Measurements from ENCODE around the gene PDE5A. TPM values are rescaled to one million over a fixed set of nuclear protein-coding genes. Genes with fewer than 3 reads are reported as not detected.

PDE5A gene
- total RNA-seq, 3 donors from 2014 or later: 7.5 to 49.8 (median 21.6) TPM

DNA sequence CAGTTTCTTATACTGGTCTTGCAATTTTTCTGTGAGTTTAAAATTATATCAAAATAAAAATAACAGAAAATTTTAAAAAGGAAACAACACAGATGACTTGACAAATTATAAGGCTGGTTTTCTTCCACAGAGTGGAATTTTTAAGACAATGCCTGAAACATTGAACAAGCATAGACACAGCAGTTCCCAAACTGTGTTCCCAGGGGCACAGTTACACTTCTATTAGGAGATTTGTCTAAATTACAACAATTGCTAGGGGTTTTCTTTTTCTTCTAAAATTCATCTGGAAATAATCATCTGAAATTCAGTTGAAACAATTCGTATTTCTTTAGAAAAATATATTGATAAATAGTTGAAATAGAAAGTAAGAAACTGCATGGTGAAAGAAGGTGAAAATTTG lies 26.2 kb downstream of the PDE5A start:
- Histone ChIP-seq H3K27me3 (no peaks in the 10 kb centered on the region), H3K36me3 (no peaks in the 10 kb centered on the region), H3K4me1 (no peaks in the 10 kb centered on the region), H3K9me3 (peaks cover 0 to 7% of the 10 kb centered on the region in 2 donors), H3K4me3 (no peak overlapping the region), H3K27ac (no peak overlapping the region)
- TF ChIP-seq POLR2AphosphoS5 (IDR thresholded peaks at IDR 0.05): no peak
- TF ChIP-seq, protein P1, sequence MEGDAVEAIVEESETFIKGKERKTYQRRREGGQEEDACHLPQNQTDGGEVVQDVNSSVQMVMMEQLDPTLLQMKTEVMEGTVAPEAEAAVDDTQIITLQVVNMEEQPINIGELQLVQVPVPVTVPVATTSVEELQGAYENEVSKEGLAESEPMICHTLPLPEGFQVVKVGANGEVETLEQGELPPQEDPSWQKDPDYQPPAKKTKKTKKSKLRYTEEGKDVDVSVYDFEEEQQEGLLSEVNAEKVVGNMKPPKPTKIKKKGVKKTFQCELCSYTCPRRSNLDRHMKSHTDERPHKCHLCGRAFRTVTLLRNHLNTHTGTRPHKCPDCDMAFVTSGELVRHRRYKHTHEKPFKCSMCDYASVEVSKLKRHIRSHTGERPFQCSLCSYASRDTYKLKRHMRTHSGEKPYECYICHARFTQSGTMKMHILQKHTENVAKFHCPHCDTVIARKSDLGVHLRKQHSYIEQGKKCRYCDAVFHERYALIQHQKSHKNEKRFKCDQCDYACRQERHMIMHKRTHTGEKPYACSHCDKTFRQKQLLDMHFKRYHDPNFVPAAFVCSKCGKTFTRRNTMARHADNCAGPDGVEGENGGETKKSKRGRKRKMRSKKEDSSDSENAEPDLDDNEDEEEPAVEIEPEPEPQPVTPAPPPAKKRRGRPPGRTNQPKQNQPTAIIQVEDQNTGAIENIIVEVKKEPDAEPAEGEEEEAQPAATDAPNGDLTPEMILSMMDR (IDR thresholded peaks at IDR 0.05): no peak
- no peak for TF ChIP-seq POLR2A (IDR thresholded peaks at IDR 0.05)
- intact Hi-C loops (cut with DNase I; ENCODE audit: low total_unique reads): no loop called here
- no peak for DNase-seq (ENCODE audit: low spot score in 2 of 2)

DNA sequence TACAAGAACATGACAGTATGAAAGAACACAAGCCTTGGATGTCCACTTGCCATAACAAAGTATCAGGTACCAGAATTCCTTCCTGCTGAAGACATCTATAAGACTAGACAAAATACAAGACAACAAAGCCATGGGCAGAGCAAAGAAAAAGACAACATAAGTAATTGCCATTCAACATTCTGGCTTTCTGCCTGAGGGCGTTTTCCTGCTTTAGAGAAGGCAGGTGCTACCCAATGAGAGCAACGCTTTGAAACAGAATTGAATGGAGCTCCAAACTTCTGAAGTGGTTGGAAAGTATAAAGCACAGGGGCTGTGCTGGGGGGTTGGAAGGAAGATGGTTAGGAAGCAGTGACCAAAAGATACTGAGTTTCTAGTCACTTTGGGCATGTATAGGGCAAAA lies 30.1 kb downstream of the PDE5A start:
- H3K27me3 ChIP-seq: no peaks in the 10 kb centered on the region
- H3K27ac ChIP-seq: no peak overlapping the region
- no peaks in the 10 kb centered on the region for H3K36me3 ChIP-seq
- no peaks in the 10 kb centered on the region for H3K4me1 ChIP-seq
- peaks cover 0 to 7% of the 10 kb centered on the region in 2 donors for H3K9me3 ChIP-seq
- DNase-seq (ENCODE audit: low spot score in 2 of 2): no peak
- intact Hi-C loops (cut with DNase I; ENCODE audit: low total_unique reads): no loop called here
- TF ChIP-seq, protein P1 (IDR thresholded peaks at IDR 0.05): no peak
- no peak for TF ChIP-seq POLR2A (IDR thresholded peaks at IDR 0.05)
- H3K4me3 ChIP-seq: no peak overlapping the region

DNA sequence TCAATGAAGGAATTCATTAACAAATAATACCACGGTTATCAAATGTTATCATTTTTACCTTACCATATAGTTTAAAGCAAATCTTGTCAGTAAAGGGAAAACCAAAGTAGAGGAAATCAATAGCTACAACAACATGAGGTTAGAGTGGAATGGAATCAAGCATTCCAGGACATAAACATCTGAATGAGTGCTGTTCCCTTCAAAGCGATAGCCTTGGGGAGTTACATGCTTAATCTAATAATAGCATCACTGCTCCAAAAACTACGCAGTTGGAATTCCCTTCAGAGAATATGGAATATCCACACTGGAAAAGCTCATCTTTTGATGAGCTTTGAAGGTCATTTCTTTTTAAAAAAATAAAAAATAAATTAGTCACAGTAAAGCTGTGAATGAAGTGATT lies 31.2 kb downstream of the PDE5A start:
- no peaks in the 10 kb centered on the region for H3K4me1 ChIP-seq
- DNase-seq (ENCODE audit: low spot score in 2 of 2): no peak
- no peaks in the 10 kb centered on the region for H3K27me3 ChIP-seq
- no peak for TF ChIP-seq POLR2A (IDR thresholded peaks at IDR 0.05)
- TF ChIP-seq POLR2AphosphoS5 (IDR thresholded peaks at IDR 0.05): no peak
- TF ChIP-seq, protein P1 (IDR thresholded peaks at IDR 0.05): no peak
- H3K27ac ChIP-seq: no peak overlapping the region
- H3K9me3 ChIP-seq: peaks cover 0 to 7% of the 10 kb centered on the region in 2 donors
- intact Hi-C loops (cut with DNase I; ENCODE audit: low total_unique reads): no loop called here
- no peaks in the 10 kb centered on the region for H3K36me3 ChIP-seq
- H3K4me3 ChIP-seq: no peak overlapping the region

DNA sequence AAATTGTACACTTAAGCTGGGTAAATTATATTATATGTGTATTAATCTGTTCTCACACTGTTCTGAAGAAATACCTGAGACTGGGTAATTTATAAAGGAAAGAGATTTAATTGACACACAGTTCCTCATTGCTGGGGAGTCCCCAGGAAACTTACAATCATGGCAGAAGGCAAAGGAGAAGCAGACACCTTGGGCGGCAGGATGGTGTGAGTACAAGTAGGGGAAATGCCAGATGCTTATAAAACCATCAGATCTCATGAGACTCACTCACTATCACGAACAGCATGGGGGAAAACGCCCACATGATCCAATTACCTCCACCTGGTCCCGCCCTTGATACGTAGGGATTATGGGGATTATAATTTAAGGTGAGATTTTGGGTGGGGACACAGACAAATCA lies 34.9 kb downstream of the PDE5A start:
- DNase-seq (ENCODE audit: low spot score in 2 of 2): no peak
- intact Hi-C loops (cut with DNase I; ENCODE audit: low total_unique reads): loop anchor here (1.0 to 5.0 kb wide), 2 partner anchors 9 to 471 kb away; no protein-coding TSS in a partner anchor
- no peak overlapping the region for H3K27ac ChIP-seq
- H3K4me1 ChIP-seq: no peaks in the 10 kb centered on the region
- H3K4me3 ChIP-seq: no peak overlapping the region
- H3K36me3 ChIP-seq: no peaks in the 10 kb centered on the region
- no peaks in the 10 kb centered on the region for H3K27me3 ChIP-seq
- TF ChIP-seq, protein P1 (IDR thresholded peaks at IDR 0.05): no peak
- no peak for TF ChIP-seq POLR2AphosphoS5 (IDR thresholded peaks at IDR 0.05)
- TF ChIP-seq POLR2A (IDR thresholded peaks at IDR 0.05): no peak
- H3K9me3 ChIP-seq: peaks cover 0 to 4% of the 10 kb centered on the region in 2 donors

DNA sequence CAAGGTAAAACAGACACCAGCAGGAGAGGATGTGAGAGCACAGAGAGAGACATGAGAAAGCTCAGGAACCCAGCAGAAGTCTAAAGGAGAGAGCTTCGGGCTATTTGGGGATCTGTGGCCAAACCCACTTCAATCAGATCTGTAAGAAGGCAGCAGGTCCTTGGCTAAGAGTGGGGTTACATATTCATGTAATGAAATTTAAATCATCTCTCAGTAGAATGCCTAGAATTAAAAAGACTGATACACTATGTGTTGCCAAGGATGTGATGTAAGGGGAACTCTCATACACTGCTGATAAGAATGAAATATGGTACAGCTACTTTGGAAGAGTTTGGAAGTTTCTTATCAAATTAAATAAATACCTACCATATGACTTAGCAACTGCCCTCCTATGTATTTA lies 35.8 kb downstream of the PDE5A start:
- H3K27me3 ChIP-seq: no peaks in the 10 kb centered on the region
- no peak overlapping the region for H3K27ac ChIP-seq
- no peak overlapping the region for H3K4me3 ChIP-seq
- no peaks in the 10 kb centered on the region for H3K4me1 ChIP-seq
- intact Hi-C loops (cut with DNase I; ENCODE audit: low total_unique reads): loop anchor here (5.0 kb wide), 1 partner anchor 471 kb away; no protein-coding TSS in a partner anchor
- TF ChIP-seq, protein P1 (IDR thresholded peaks at IDR 0.05): no peak
- TF ChIP-seq POLR2AphosphoS5 (IDR thresholded peaks at IDR 0.05) (no peak), POLR2A (IDR thresholded peaks at IDR 0.05) (no peak)
- H3K9me3 ChIP-seq: no peaks in the 10 kb centered on the region
- no peaks in the 10 kb centered on the region for H3K36me3 ChIP-seq
- DNase-seq (ENCODE audit: low spot score in 2 of 2): no peak
